Caco-2 (cell line): Measurements from ENCODE around the gene PEX5L. TPM values are rescaled to one million over a fixed set of nuclear protein-coding genes. Genes with fewer than 3 reads are reported as not detected.

Experiments used
- BruUV-seq: library from RNA; stranded (reverse); fragments of 400-500 nt; replicated peaks from 2 replicates; lab custom pipeline; 2021; lab: Mats Ljungman, UMichigan
- CTCF ChIA-PET: fragments of 300-600 bp; sonication (Branson Sonifier 250); formaldehyde crosslinking; loops from one replicate; lab custom pipeline; 2022; ENCODE audit warnings: antibody characterized with exemption; lab: Charles Lee
- POLR2A ChIA-PET: fragments of 300-600 bp; sonication (Branson Sonifier 250); formaldehyde crosslinking; loops from one replicate; lab custom pipeline; 2022; ENCODE audit warnings: antibody characterized with exemption; lab: Charles Lee
- DNase-seq, 2 experiments: peaks; one replicate each; pipeline versions ENCODE4 v3.0.0 to v3.0.0-alpha.2; 2020 to 2022
- H3K27me3 ChIP-seq: replicated peaks from 2 replicates; pipeline ENCODE4 v1.6.0; 2011; ENCODE audit warnings: low read length; ENCODE audit not compliant: control insufficient read depth, insufficient read depth
- H3K36me3 ChIP-seq: 2 replicates; pipeline ENCODE4 v1.5.1; 2011; ENCODE audit warnings: low read length; ENCODE audit not compliant: control insufficient read depth, insufficient read depth
- H3K4me1 ChIP-seq: fragments of 250-450 bp; sonication (Bioruptor Pico); 2 replicates; pipeline ENCODE4 v1.5.1; 2020; ENCODE audit warnings: mild to moderate bottlenecking
- H3K4me3 ChIP-seq: 2 replicates; pipeline ENCODE4 v1.5.1; 2011; ENCODE audit warnings: low read depth, mild to moderate bottlenecking, control low read depth, low read length
- H3K9me3 ChIP-seq: fragments of 250-450 bp; sonication (Bioruptor Pico); 2 replicates; pipeline ENCODE4 v1.5.1; 2020; ENCODE audit warnings: mild to moderate bottlenecking, moderate library complexity
- H3K27ac Mint-ChIP-seq: one replicate; pipeline ENCODE4 v1.8.0; 2022; ENCODE audit warnings: mixed read lengths; ENCODE audit not compliant: unreplicated experiment
- H3K27me3 Mint-ChIP-seq: one replicate; pipeline ENCODE4 v1.8.0; 2022; ENCODE audit warnings: mixed read lengths; ENCODE audit not compliant: insufficient read depth, unreplicated experiment
- H3K36me3 Mint-ChIP-seq: one replicate; pipeline ENCODE4 v1.8.0; 2022; ENCODE audit warnings: mild to moderate bottlenecking, mixed read lengths; ENCODE audit not compliant: insufficient read depth, unreplicated experiment
- H3K4me1 Mint-ChIP-seq: one replicate; pipeline ENCODE4 v1.8.0; 2022; ENCODE audit warnings: low read depth, mixed read lengths; ENCODE audit not compliant: unreplicated experiment
- H3K4me3 Mint-ChIP-seq: one replicate; pipeline ENCODE4 v1.8.0; 2022; ENCODE audit warnings: mild to moderate bottlenecking, moderate library complexity, mixed read lengths; ENCODE audit not compliant: unreplicated experiment
- H3K9me3 Mint-ChIP-seq: one replicate; pipeline ENCODE4 v1.8.0; 2022; ENCODE audit warnings: mixed read lengths; ENCODE audit not compliant: unreplicated experiment
- CTCF ChIP-seq, 2 experiments: fragments of 200-600 bp in 1 of 2; IDR thresholded peaks; 1 replicate in 1 of 2; 2 replicates in 1 of 2; pipeline versions ENCODE4 v1.5.1 to v1.8.0; 2011 to 2022; ENCODE audit warnings: antibody characterized with exemption in 1 of 2, control low read depth in 1 of 2, inconsistent platforms in 1 of 2, low read depth in 1 of 2, low read length in 1 of 2, mild to moderate bottlenecking in 1 of 2, moderate library complexity in 1 of 2; ENCODE audit not compliant: insufficient read depth in 1 of 2, severe bottlenecking in 1 of 2, unreplicated experiment in 1 of 2
- intact Hi-C: fragments of 100-400 bp; cut with micrococcal nuclease; formaldehyde crosslinking; loops from one replicate; pipeline ENCODE4 v1.10.0; 2022; ENCODE audit not compliant: unreplicated experiment
- total RNA-seq: library from RNA; stranded (reverse); gene quantifications from 2 replicates; pipeline ENCODE4 v1.2.3, GENCODE V29; 2022

PEX5L gene
- total RNA-seq, 1 experiment from 2014 or later, result not detected

- H3K4me1 ChIP-seq, result no peaks in the 10 kb centered on the region
- H3K9me3 Mint-ChIP-seq, result no peaks in the 10 kb centered on the region
- POLR2A ChIA-PET, result no interaction called here
- intact Hi-C loops, result no loop called here
- no peak for DNase-seq
- H3K27me3 ChIP-seq, result no peaks in the 10 kb centered on the region
- no peak for TF ChIP-seq CTCF (IDR thresholded peaks at IDR 0.05; ENCODE audit: insufficient read depth in 1 of 2, low read depth in 1 of 2, low read length in 1 of 2, severe bottlenecking in 1 of 2, unreplicated experiment in 1 of 2)
- H3K36me3 Mint-ChIP-seq, result no peaks in the 10 kb centered on the region
- BruUV-seq, result no TSS peak
- H3K36me3 ChIP-seq, result no peaks in the 10 kb centered on the region
- H3K9me3 ChIP-seq, result no peaks in the 10 kb centered on the region
- H3K4me3 Mint-ChIP-seq, result no peak overlapping the region
- CTCF ChIA-PET, result no interaction called here
- H3K4me3 ChIP-seq, result no peak overlapping the region
- no peak overlapping the region for H3K27ac Mint-ChIP-seq
- no peaks in the 10 kb centered on the region for H3K27me3 Mint-ChIP-seq
- no peaks in the 10 kb centered on the region for H3K4me1 Mint-ChIP-seq
These were observed 208.0 kb downstream of the PEX5L start for GRCh38 chr3:179828738-179829137.

GRCh38 chr3:179826247-179826637, 210.5 kb downstream of the PEX5L start:
- no peak overlapping the region for H3K4me3 Mint-ChIP-seq
- Histone ChIP-seq H3K4me1 (no peaks in the 10 kb centered on the region), H3K4me3 (no peak overlapping the region), H3K36me3 (no peaks in the 10 kb centered on the region), H3K27me3 (no peaks in the 10 kb centered on the region), H3K9me3 (no peaks in the 10 kb centered on the region)
- intact Hi-C loops, result no loop called here
- ChIA-PET CTCF (no interaction called here), POLR2A (no interaction called here)
- no peaks in the 10 kb centered on the region for H3K9me3 Mint-ChIP-seq
- no peak for DNase-seq
- peaks cover 2% of the 10 kb centered on the region for H3K27me3 Mint-ChIP-seq
- BruUV-seq, result no TSS peak
- TF ChIP-seq CTCF (IDR thresholded peaks at IDR 0.05; ENCODE audit: insufficient read depth in 1 of 2, low read depth in 1 of 2, low read length in 1 of 2, severe bottlenecking in 1 of 2, unreplicated experiment in 1 of 2), result no peak
- H3K36me3 Mint-ChIP-seq, result no peaks in the 10 kb centered on the region
- H3K4me1 Mint-ChIP-seq, result no peaks in the 10 kb centered on the region
- no peak overlapping the region for H3K27ac Mint-ChIP-seq

- H3K27me3 Mint-ChIP-seq, result peaks cover 2% of the 10 kb centered on the region
- no peaks in the 10 kb centered on the region for H3K9me3 Mint-ChIP-seq
- H3K9me3 ChIP-seq, result no peaks in the 10 kb centered on the region
- H3K27me3 ChIP-seq, result no peaks in the 10 kb centered on the region
- no peak for DNase-seq
- no peaks in the 10 kb centered on the region for H3K36me3 ChIP-seq
- CTCF ChIA-PET, result no interaction called here
- no peak overlapping the region for H3K27ac Mint-ChIP-seq
- BruUV-seq, result no TSS peak
- no peak overlapping the region for H3K4me3 ChIP-seq
- no peak for TF ChIP-seq CTCF (IDR thresholded peaks at IDR 0.05; ENCODE audit: insufficient read depth in 1 of 2, low read depth in 1 of 2, low read length in 1 of 2, severe bottlenecking in 1 of 2, unreplicated experiment in 1 of 2)
- no peaks in the 10 kb centered on the region for H3K4me1 ChIP-seq
- H3K36me3 Mint-ChIP-seq, result no peaks in the 10 kb centered on the region
- intact Hi-C loops, result no loop called here
- H3K4me1 Mint-ChIP-seq, result no peaks in the 10 kb centered on the region
- POLR2A ChIA-PET, result no interaction called here
- H3K4me3 Mint-ChIP-seq, result no peak overlapping the region
These were observed 211.1 kb downstream of the PEX5L start for GRCh38 chr3:179825527-179826246.
